H1 (cell line): ENCODE data around the gene ARHGAP12. TPM values are rescaled to one million over a fixed set of nuclear protein-coding genes. Genes with fewer than 3 reads are reported as not detected.

Source experiments
- ATF2 ChIP-seq: IDR thresholded peaks from 2 replicates; pipeline ENCODE4 v1.6.1; 2012; ENCODE audit warnings: low read length, inconsistent platforms
- CHD7 ChIP-seq: fragments of 300-600 bp; sonication (generic); IDR thresholded peaks from 2 replicates; pipeline ENCODE4 v1.7.1; 2012; ENCODE audit warnings: low read length, moderate library complexity, mild to moderate bottlenecking, inconsistent platforms; ENCODE audit not compliant: insufficient replicate concordance
- CTBP2 ChIP-seq: IDR thresholded peaks from 2 replicates; pipeline ENCODE4 v1.7.0; 2011; ENCODE audit warnings: borderline replicate concordance, mild to moderate bottlenecking, moderate library complexity, mixed read lengths, low read length; ENCODE audit not compliant: insufficient read depth, insufficient read length
- EGR1 ChIP-seq: IDR thresholded peaks from 2 replicates; pipeline ENCODE4 v1.6.1; 2011; ENCODE audit warnings: low read depth, low read length, borderline replicate concordance
- GTF2F1 ChIP-seq: IDR thresholded peaks from 2 replicates; pipeline ENCODE4 v1.6.1; 2012; ENCODE audit warnings: low read depth, low read length, improper control_type of control experiment, borderline replicate concordance
- MAX ChIP-seq: IDR thresholded peaks from 2 replicates; pipeline ENCODE4 v1.6.1; 2012; ENCODE audit warnings: inconsistent platforms
- POU5F1 ChIP-seq: IDR thresholded peaks from 2 replicates; pipeline ENCODE4 v1.6.1; 2011; ENCODE audit warnings: low read depth, mild to moderate bottlenecking, low read length, moderate library complexity
- USF2 ChIP-seq: IDR thresholded peaks from 2 replicates; pipeline ENCODE4 v1.6.1; 2011; ENCODE audit warnings: low read length, improper control_type of control experiment
- polyA plus RNA-seq, 7 experiments: library from polyadenylated mRNA; depleted of rRNA in 3 of 7; stranded (reverse) in 5 of 7; unstranded in 2 of 7; fragments of >200 nt in 5 of 7; fragments of 200-250 nt in 2 of 7; gene quantifications; 1 replicate in 5 of 7; 2 replicates in 1 of 7; 4 replicates in 1 of 7; pipeline versions ENCODE4 v1.2.1 to v1.2.3, GENCODE V29; 2011 to 2013; ENCODE audit warnings: missing spikeins in 2 of 7, mixed read lengths in 2 of 7
- total RNA-seq: library from RNA; stranded (reverse); fragmentation: NEBNext Ultra II Directional; extraction: Animal tissue kit (Norgen Biotek cat#: 25700); gene quantifications from 2 replicates; pipeline ENCODE4 v1.2.1, GENCODE V29; 2021

The ARHGAP12 gene
- total and polyA plus RNA-seq, 2 of the 8 experiments (the other 6 are each of a cell fraction or from before 2014, with no cell fraction given), result 10.1 to 39.0 TPM

- TF ChIP-seq CHD7, result no peak
- TF ChIP-seq ATF2, result no peak
- no peak for TF ChIP-seq EGR1
- no peak for TF ChIP-seq CTBP2
- TF ChIP-seq GTF2F1, result no peak
- no peak for TF ChIP-seq MAX
- no peak for TF ChIP-seq POU5F1
- TF ChIP-seq USF2, result no peak
Observed at GRCh38 chr10:31780717-31781116, 147.9 kb downstream of the ARHGAP12 start (continued).
